WTC11 (cell line): ENCODE measurements around the gene CCBE1. TPM values are rescaled to one million over a fixed set of nuclear protein-coding genes. Genes with fewer than 3 reads are reported as not detected.

Experiments
- ATAC-seq: fragments of 200-7000 bp; cut with Tn5 transposase; 2 replicates; pipeline ENCODE4 v1.10.0; 2021; ENCODE audit warnings: mild to moderate bottlenecking, moderate library complexity
- CTCF ChIA-PET: fragments of 300-600 bp; sonication (Branson Sonifier 250); formaldehyde crosslinking; loops from one replicate; lab custom pipeline; 2021; ENCODE audit warnings: antibody characterized with exemption; lab: Charles Lee
- POLR2A ChIA-PET: fragments of 350-600 bp; sonication (Branson Sonifier 250); formaldehyde crosslinking; loops from one replicate; lab custom pipeline; 2021; ENCODE audit warnings: antibody characterized with exemption; lab: Charles Lee
- DNase-seq: peaks from one replicate; pipeline ENCODE4 v3.0.0; 2021; ENCODE audit warnings: low spot score
- H3K27ac Mint-ChIP-seq: 2 replicates; pipeline ENCODE4 v1.8.0; 2021; ENCODE audit warnings: mixed read lengths
- H3K27me3 Mint-ChIP-seq: 2 replicates; pipeline ENCODE4 v1.8.0; 2021; ENCODE audit warnings: low read depth, mild to moderate bottlenecking, moderate library complexity, mixed read lengths
- H3K36me3 Mint-ChIP-seq: 2 replicates; pipeline ENCODE4 v1.8.0; 2021; ENCODE audit warnings: mixed read lengths
- H3K4me1 Mint-ChIP-seq: 2 replicates; pipeline ENCODE4 v1.8.0; 2022; ENCODE audit warnings: mixed read lengths
- H3K4me3 Mint-ChIP-seq: 2 replicates; pipeline ENCODE4 v1.8.0; 2021; ENCODE audit warnings: mild to moderate bottlenecking, moderate library complexity, mixed read lengths
- H3K9me3 Mint-ChIP-seq: 2 replicates; pipeline ENCODE4 v1.8.0; 2021; ENCODE audit warnings: mixed read lengths
- E2F1 ChIP-seq: sonication (generic); formaldehyde crosslinking; IDR thresholded peaks from 2 replicates; pipeline ENCODE4 v1.8.0; 2022; ENCODE audit warnings: mild to moderate bottlenecking, missing genetic modification reagents
- IRF1 ChIP-seq: sonication (generic); formaldehyde crosslinking; IDR thresholded peaks from 2 replicates; pipeline ENCODE4 v1.8.0; 2023; ENCODE audit warnings: missing genetic modification reagents
- MAX ChIP-seq: sonication (generic); formaldehyde crosslinking; IDR thresholded peaks from 2 replicates; pipeline ENCODE4 v1.8.0; 2022; ENCODE audit warnings: mild to moderate bottlenecking, missing genetic modification reagents
- MLX ChIP-seq: sonication (generic); formaldehyde crosslinking; IDR thresholded peaks from 2 replicates; pipeline ENCODE4 v1.8.1; 2023; ENCODE audit warnings: mild to moderate bottlenecking, missing genetic modification reagents, moderate library complexity
- SMAD4 ChIP-seq: sonication (generic); formaldehyde crosslinking; IDR thresholded peaks from 2 replicates; pipeline ENCODE4 v1.8.0; 2022; ENCODE audit warnings: mild to moderate bottlenecking, missing genetic modification reagents
- TP53 ChIP-seq: sonication (generic); formaldehyde crosslinking; IDR thresholded peaks from 2 replicates; pipeline ENCODE4 v1.8.1; 2023; ENCODE audit warnings: mild to moderate bottlenecking, missing genetic modification reagents
- ZBTB21 ChIP-seq: sonication (generic); formaldehyde crosslinking; IDR thresholded peaks from 2 replicates; pipeline ENCODE4 v1.8.1; 2023; ENCODE audit warnings: mild to moderate bottlenecking, missing genetic modification reagents, borderline replicate concordance
- ZNF219 ChIP-seq: sonication (generic); formaldehyde crosslinking; IDR thresholded peaks from 2 replicates; pipeline ENCODE4 v1.8.0; 2023; ENCODE audit warnings: missing genetic modification reagents, mild to moderate bottlenecking, borderline replicate concordance
- ZNF232 ChIP-seq: sonication (generic); formaldehyde crosslinking; IDR thresholded peaks from 2 replicates; pipeline ENCODE4 v1.8.0; 2022; ENCODE audit warnings: mild to moderate bottlenecking, missing genetic modification reagents
- ZNF317 ChIP-seq: sonication (generic); formaldehyde crosslinking; IDR thresholded peaks from 2 replicates; pipeline ENCODE4 v1.8.1; 2023; ENCODE audit warnings: low read depth, mild to moderate bottlenecking, moderate library complexity, missing genetic modification reagents, borderline replicate concordance
- ZNF512 ChIP-seq: sonication (generic); formaldehyde crosslinking; IDR thresholded peaks from 2 replicates; pipeline ENCODE4 v1.8.1; 2022; ENCODE audit warnings: missing genetic modification reagents, borderline replicate concordance
- total RNA-seq: library from RNA; stranded (reverse); gene quantifications from 3 replicates; pipeline ENCODE4 v1.2.3, GENCODE V29; 2021
- TF ChIP-seq, protein P1 (sequence below): sonication (generic); formaldehyde crosslinking; IDR thresholded peaks from 2 replicates; pipeline ENCODE4 v1.8.0; 2023; ENCODE audit warnings: missing genetic modification reagents, mild to moderate bottlenecking, borderline replicate concordance
- TF ChIP-seq, protein P2 (sequence below): fragments of 200-600 bp; IDR thresholded peaks from 2 replicates; pipeline ENCODE4 v1.8.0; 2022; ENCODE audit warnings: antibody characterized with exemption
- TF ChIP-seq, protein P3 (sequence below): sonication (generic); formaldehyde crosslinking; IDR thresholded peaks from 2 replicates; pipeline ENCODE4 v1.8.1; 2023; ENCODE audit warnings: mild to moderate bottlenecking, missing genetic modification reagents
- TF ChIP-seq, protein P4 (sequence below): sonication (generic); formaldehyde crosslinking; IDR thresholded peaks from 2 replicates; pipeline ENCODE4 v1.8.1; 2022; ENCODE audit warnings: low read depth, mild to moderate bottlenecking, moderate library complexity, missing genetic modification reagents, borderline replicate concordance
- TF ChIP-seq, protein P5 (sequence below): fragments of 250-450 bp; sonication (Bioruptor Pico); IDR thresholded peaks from 2 replicates; pipeline ENCODE4 v1.9.0; 2021; ENCODE audit warnings: mild to moderate bottlenecking

The CCBE1 gene
- total RNA-seq, 1 experiment from 2014 or later, result 9.7 TPM

DNA sequence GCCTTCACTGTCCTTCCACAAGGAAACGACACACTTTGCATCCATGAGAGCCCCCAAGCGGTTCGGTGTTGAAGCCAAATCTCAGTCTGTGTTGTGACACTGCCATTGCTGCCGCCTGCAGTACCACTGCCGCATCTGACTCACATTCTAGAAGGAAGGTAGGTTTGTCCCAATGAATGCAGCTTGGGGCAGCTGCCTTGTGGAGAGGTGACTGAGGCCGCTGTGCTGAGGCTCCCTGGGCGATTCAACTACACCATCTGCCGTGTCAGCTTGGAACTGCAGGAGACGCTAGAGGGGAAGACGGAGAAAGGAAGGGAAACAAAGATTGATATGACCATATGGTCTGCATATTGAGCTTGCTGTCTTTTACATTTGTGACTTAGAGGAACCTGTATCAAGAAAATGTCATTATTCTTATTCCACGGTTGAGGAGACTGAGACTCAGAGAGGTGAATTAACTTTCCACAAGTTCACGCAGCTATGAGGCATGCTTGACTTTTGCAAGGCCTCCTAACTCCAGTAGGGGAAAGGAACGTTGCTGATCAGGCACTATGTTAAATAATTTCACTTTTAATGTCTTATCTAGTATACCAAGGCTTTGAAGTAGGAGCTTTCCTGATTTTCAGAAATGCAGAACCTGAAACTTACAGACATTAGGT lies 294.7 kb downstream of the CCBE1 start (continued):
- TF ChIP-seq, protein P1, sequence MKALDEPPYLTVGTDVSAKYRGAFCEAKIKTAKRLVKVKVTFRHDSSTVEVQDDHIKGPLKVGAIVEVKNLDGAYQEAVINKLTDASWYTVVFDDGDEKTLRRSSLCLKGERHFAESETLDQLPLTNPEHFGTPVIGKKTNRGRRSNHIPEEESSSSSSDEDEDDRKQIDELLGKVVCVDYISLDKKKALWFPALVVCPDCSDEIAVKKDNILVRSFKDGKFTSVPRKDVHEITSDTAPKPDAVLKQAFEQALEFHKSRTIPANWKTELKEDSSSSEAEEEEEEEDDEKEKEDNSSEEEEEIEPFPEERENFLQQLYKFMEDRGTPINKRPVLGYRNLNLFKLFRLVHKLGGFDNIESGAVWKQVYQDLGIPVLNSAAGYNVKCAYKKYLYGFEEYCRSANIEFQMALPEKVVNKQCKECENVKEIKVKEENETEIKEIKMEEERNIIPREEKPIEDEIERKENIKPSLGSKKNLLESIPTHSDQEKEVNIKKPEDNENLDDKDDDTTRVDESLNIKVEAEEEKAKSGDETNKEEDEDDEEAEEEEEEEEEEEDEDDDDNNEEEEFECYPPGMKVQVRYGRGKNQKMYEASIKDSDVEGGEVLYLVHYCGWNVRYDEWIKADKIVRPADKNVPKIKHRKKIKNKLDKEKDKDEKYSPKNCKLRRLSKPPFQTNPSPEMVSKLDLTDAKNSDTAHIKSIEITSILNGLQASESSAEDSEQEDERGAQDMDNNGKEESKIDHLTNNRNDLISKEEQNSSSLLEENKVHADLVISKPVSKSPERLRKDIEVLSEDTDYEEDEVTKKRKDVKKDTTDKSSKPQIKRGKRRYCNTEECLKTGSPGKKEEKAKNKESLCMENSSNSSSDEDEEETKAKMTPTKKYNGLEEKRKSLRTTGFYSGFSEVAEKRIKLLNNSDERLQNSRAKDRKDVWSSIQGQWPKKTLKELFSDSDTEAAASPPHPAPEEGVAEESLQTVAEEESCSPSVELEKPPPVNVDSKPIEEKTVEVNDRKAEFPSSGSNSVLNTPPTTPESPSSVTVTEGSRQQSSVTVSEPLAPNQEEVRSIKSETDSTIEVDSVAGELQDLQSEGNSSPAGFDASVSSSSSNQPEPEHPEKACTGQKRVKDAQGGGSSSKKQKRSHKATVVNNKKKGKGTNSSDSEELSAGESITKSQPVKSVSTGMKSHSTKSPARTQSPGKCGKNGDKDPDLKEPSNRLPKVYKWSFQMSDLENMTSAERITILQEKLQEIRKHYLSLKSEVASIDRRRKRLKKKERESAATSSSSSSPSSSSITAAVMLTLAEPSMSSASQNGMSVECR, result peak; percentile 26; the same call in 1 of the 2 replicates
- TF ChIP-seq MAX (peak; percentile 73), ZNF219 (no peak), ZBTB21 (CRISPR knock-in tag) (peak; percentile 85; the same call in 1 of the 2 replicates), E2F1 (CRISPR knock-in tag) (no peak), ZNF232 (CRISPR knock-in tag) (0 out of 2 replicates have a peak, but pooled peaks have one; percentile 19)
- TF ChIP-seq, protein P2, sequence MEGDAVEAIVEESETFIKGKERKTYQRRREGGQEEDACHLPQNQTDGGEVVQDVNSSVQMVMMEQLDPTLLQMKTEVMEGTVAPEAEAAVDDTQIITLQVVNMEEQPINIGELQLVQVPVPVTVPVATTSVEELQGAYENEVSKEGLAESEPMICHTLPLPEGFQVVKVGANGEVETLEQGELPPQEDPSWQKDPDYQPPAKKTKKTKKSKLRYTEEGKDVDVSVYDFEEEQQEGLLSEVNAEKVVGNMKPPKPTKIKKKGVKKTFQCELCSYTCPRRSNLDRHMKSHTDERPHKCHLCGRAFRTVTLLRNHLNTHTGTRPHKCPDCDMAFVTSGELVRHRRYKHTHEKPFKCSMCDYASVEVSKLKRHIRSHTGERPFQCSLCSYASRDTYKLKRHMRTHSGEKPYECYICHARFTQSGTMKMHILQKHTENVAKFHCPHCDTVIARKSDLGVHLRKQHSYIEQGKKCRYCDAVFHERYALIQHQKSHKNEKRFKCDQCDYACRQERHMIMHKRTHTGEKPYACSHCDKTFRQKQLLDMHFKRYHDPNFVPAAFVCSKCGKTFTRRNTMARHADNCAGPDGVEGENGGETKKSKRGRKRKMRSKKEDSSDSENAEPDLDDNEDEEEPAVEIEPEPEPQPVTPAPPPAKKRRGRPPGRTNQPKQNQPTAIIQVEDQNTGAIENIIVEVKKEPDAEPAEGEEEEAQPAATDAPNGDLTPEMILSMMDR, result peak; percentile 71
- TF ChIP-seq, all 79 proteins: peak for 14

- Mint-ChIP-seq H3K36me3 (no peaks in the 10 kb centered on the region), H3K4me1 (peaks cover 10% of the 10 kb centered on the region), H3K27ac (no peak overlapping the region), H3K4me3 (no peak overlapping the region), H3K27me3 (peaks cover 18% of the 10 kb centered on the region), H3K9me3 (no peaks in the 10 kb centered on the region)
- ATAC-seq (no peak), DNase-seq (no peak)
- ChIA-PET CTCF (interaction anchor here (1.4 kb wide), 2 partner anchors 92 to 151 kb away, joined by 3 to 8 read pairs; no protein-coding TSS in a partner anchor), POLR2A (no interaction called here)
- TF ChIP-seq TP53 (CRISPR knock-in tag), result no peak
- TF ChIP-seq, protein P3, sequence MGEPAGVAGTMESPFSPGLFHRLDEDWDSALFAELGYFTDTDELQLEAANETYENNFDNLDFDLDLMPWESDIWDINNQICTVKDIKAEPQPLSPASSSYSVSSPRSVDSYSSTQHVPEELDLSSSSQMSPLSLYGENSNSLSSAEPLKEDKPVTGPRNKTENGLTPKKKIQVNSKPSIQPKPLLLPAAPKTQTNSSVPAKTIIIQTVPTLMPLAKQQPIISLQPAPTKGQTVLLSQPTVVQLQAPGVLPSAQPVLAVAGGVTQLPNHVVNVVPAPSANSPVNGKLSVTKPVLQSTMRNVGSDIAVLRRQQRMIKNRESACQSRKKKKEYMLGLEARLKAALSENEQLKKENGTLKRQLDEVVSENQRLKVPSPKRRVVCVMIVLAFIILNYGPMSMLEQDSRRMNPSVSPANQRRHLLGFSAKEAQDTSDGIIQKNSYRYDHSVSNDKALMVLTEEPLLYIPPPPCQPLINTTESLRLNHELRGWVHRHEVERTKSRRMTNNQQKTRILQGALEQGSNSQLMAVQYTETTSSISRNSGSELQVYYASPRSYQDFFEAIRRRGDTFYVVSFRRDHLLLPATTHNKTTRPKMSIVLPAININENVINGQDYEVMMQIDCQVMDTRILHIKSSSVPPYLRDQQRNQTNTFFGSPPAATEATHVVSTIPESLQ (CRISPR knock-in tag), result no peak
- TF ChIP-seq ZNF317 (CRISPR knock-in tag), result no peak
- TF ChIP-seq, protein P4, sequence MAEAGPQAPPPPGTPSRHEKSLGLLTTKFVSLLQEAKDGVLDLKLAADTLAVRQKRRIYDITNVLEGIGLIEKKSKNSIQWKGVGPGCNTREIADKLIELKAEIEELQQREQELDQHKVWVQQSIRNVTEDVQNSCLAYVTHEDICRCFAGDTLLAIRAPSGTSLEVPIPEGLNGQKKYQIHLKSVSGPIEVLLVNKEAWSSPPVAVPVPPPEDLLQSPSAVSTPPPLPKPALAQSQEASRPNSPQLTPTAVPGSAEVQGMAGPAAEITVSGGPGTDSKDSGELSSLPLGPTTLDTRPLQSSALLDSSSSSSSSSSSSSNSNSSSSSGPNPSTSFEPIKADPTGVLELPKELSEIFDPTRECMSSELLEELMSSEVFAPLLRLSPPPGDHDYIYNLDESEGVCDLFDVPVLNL (CRISPR knock-in tag), result no peak
- no peak for TF ChIP-seq SMAD4
- TF ChIP-seq, protein P5, sequence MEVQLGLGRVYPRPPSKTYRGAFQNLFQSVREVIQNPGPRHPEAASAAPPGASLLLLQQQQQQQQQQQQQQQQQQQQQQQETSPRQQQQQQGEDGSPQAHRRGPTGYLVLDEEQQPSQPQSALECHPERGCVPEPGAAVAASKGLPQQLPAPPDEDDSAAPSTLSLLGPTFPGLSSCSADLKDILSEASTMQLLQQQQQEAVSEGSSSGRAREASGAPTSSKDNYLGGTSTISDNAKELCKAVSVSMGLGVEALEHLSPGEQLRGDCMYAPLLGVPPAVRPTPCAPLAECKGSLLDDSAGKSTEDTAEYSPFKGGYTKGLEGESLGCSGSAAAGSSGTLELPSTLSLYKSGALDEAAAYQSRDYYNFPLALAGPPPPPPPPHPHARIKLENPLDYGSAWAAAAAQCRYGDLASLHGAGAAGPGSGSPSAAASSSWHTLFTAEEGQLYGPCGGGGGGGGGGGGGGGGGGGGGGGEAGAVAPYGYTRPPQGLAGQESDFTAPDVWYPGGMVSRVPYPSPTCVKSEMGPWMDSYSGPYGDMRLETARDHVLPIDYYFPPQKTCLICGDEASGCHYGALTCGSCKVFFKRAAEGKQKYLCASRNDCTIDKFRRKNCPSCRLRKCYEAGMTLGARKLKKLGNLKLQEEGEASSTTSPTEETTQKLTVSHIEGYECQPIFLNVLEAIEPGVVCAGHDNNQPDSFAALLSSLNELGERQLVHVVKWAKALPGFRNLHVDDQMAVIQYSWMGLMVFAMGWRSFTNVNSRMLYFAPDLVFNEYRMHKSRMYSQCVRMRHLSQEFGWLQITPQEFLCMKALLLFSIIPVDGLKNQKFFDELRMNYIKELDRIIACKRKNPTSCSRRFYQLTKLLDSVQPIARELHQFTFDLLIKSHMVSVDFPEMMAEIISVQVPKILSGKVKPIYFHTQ (CRISPR knock-in tag), result no peak
- TF ChIP-seq IRF1 (CRISPR knock-in tag), result no peak
- no peak for TF ChIP-seq MLX (CRISPR knock-in tag)
- TF ChIP-seq ZNF512, result no peak
These were observed 296.8 kb downstream of the CCBE1 start for GRCh38 chr18:59400407-59400806.
